HG02610 (cell line): Measurements from ENCODE around the gene ZSCAN26.
A peak's percentile ranks its signal among the peaks of the same experiment; 100 is the strongest.

Experiments used
- ATAC-seq: cut with Tn5 transposase; IDR thresholded peaks from one replicate; pipeline ENCODE4 v1.9.1; 2021; ENCODE audit warnings: mild to moderate bottlenecking, moderate library complexity; ENCODE audit not compliant: unreplicated experiment

Gene ZSCAN26

GRCh38 chr6:28266962-28267694 is at the start of gene ZSCAN26:
Gene ZSCAN26, plus strand, starts transcription at chr6:28267143. Its CDS starts 4,777 bp downstream, at chr6:28271920.
- peak; percentile 95 for ATAC-seq

- ATAC-seq, result no peak
Measured at GRCh38 chr6:28217890-28218289, 49.1 kb upstream of the ZSCAN26 start.

- ATAC-seq, result peak; percentile 62
Measured at GRCh38 chr6:28218312-28219248, 48.4 kb upstream of the ZSCAN26 start.

DNA sequence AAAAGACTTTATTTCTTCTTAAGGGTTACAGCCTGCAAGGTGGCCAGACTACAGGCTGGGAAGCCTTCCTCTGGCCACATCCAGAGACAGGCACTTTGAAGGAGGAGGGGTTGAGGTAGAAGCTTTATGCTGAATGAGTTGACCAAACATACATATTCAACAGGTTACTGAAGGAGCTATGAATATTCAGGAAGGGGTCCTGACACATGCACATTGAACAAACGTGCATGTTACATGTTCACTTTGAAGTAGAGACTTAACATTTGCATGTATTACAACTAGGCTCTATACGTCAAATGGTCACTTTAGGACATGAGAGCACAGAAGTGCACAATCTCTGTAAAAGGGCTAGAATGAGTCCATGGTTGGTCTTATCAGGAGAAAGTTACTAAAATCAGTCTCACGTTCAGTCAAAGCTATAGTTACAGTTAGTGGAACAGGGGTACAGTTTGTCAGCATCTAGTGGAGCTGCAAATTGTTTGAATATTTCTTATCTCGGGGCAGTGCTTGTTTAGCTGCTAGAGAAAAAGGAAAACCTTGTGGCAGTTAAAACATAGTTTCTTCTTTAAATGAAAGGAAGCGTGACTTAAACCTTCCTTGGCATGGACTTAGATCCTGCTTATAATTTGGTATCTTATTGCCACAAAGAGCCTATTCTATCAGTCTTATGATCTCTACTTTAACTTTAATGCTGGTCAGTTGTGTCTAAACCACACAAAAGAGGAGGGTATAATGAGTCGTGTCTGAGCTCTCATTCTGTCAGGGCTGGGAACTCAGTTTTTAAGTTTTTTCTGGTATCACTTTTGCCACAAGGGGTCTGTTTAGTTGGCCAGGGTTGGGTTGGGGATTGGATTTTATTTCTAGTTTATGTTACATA is 46.4 kb upstream of the ZSCAN26 start:
- no peak for ATAC-seq

DNA sequence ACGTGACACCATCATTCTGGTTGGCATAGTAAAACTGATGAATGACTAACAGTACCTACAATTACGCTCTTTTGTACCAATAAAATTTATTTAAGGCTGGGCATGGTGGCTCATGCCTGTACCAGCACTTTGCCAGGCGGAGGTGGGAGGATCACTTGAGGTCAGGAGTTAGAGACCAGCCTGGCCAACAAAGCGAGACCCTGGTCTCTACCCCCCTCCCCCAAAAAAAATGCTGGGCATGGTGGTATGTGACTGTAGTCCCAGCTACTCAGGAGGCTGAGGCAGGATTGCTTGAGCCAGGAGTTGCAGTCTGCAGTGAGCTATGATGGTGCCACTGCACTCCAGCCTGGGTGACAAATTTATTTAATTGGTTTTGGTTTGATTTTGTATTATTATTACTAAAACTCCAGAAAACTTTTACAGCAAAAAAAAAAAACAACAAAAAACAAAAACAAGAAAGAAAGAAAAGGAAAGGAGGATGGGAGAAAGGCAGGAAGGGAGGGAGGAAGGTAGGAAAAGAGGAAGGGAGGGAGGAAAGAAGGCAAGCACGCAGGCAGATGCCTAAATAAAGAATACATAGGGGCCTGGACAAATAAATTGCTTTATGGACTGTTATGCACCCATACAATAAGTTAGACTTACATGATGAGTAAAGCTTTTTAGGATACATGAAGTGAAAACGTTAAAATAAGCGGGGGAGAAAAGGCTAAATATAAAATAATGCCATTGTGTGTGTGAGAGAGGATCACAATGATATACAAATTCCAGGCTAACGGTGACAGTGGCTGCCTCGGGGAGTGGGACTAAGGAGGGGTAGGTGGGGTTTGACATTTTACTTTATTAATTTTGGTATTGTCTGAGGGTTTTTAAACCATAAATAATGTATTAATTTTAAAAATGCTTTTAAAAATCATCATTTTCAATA is 42.5 kb upstream of the ZSCAN26 start:
- no peak for ATAC-seq

DNA sequence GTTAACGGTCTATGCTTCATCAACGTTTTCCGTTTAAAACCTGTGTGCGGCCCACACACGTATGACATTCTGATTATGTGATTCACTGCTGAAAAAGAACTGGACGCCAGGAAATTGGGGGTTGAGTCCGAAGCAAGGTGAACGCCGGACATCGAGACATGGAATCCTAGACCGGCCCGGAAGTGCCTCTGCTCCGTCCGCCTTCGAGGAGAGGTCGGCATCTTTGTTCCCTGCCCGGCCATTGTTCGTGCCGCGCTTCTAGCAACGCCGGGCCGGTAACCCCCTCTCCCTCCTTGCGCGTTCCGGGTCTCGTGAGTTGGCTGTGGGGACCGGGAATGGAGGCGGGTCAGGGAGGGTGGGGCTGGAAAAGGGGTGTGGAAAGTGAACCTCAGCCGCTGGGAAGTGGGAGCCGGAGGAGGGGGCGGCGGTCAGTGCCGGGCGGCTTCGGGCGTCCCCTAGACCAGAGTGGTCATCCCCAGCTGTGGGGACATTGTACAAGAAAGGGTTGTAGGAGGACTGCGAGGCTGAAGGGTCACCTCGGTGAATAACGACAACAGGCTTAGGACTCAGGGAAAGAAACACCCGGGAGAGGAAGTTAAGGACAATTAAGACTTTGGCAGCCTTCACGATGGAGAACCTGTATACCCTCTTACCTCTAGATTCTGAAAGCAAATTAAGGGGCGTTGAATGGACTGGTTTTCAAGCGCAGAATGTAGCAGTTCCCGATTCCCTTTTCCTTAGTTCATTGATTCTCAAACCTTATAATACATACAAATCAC is 41.7 kb upstream of the ZSCAN26 start, which contains the start of gene ZSCAN9:
ZSCAN9 (plus strand) TSS at position 220 of the 779 bp plus-strand sequence. CDS start 1,810 bp downstream, outside the sequence.
- ATAC-seq, result peak; percentile 85

- ATAC-seq, result no peak
Measured at GRCh38 chr6:28226460-28226859, 40.5 kb upstream of the ZSCAN26 start.

DNA sequence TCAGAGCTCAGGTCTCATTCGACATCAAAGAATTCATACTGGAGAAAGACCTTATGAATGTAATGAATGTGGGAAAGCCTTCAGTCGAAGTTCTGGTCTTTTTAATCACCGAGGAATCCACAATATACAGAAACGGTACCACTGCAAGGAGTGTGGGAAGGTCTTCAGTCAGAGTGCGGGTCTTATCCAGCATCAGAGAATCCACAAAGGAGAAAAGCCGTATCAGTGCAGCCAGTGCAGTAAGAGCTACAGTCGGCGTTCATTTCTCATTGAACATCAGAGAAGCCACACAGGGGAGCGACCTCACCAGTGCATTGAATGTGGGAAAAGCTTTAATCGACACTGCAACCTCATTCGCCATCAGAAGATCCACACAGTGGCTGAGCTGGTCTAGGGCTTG is 34.2 kb upstream of the ZSCAN26 start:
- ATAC-seq, result no peak

DNA sequence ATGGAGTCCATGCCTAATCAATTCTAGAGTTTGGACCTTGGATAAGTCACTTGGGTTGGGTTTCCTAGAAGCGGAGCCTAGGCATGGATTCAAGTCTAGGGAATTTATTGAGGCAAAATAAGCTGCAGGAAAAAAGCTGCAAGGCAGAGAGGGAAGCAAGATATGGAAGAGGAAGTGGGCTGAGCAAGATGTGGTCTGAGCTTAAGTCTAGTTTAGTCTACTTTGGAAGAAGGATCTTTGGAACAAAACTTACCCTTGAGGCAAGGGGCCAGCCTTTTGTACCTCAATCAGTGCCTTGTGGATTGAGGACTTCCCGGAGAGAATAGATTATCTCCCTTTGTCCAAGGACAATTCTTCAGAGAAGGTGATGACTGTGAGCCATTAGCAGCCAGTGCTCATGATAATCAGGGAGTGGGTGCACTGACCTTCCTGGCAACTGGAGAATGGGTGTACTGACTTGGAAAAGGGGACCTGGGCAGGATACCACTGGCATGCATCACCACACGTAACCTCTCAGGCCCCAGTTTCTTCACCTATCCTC is 31.0 kb upstream of the ZSCAN26 start:
- no peak for ATAC-seq

DNA sequence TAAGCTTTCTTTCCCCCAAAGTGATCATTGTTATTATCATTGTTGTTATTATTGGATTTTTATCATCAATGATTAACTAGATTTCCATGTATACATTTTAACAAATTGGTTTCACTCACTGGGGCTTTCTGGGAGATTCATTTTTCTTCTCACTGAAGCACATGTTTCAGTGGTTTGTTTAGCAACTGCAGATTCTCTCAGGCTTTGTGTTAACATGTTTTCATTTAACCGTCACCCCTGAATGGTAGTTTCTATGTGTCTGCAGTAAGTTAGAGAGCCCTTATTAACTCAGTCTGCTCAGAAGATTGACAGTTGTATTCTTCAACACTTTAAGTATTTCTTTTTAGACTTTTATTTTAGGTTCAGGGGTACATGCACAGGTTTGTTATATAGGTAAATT is 27.3 kb upstream of the ZSCAN26 start:
- ATAC-seq, result no peak

DNA sequence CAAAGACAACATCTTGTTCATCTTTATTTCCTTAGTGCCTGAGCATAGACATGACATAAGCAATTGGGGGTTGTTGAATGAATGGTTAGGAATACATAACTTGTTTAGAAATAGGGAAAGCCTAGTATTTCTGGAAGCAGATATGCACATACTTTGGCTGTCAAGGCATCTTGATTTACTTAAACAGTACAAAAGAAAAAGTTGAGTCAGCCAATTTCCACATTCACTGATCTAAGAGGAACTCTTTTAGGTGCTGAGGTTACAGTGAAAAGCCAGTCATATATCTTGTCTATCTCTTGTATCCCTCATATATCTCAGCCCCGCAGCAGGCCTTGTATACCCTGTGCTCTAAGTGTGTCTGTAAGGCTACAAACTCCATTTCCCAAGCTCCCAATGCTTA is 26.5 kb upstream of the ZSCAN26 start:
- ATAC-seq, result no peak

- no peak for ATAC-seq
Measured at GRCh38 chr6:28243946-28244345, 23.0 kb upstream of the ZSCAN26 start.

GRCh38 chr6:28245206-28245941 is 21.6 kb upstream of the ZSCAN26 start:
- no peak for ATAC-seq

GRCh38 chr6:28248916-28249315 is 18.0 kb upstream of the ZSCAN26 start:
- no peak for ATAC-seq

GRCh38 chr6:28250747-28251146 is 16.2 kb upstream of the ZSCAN26 start:
- ATAC-seq, result no peak

- peak; percentile 37 for ATAC-seq
Measured at GRCh38 chr6:28251661-28252008, 15.3 kb upstream of the ZSCAN26 start.

DNA sequence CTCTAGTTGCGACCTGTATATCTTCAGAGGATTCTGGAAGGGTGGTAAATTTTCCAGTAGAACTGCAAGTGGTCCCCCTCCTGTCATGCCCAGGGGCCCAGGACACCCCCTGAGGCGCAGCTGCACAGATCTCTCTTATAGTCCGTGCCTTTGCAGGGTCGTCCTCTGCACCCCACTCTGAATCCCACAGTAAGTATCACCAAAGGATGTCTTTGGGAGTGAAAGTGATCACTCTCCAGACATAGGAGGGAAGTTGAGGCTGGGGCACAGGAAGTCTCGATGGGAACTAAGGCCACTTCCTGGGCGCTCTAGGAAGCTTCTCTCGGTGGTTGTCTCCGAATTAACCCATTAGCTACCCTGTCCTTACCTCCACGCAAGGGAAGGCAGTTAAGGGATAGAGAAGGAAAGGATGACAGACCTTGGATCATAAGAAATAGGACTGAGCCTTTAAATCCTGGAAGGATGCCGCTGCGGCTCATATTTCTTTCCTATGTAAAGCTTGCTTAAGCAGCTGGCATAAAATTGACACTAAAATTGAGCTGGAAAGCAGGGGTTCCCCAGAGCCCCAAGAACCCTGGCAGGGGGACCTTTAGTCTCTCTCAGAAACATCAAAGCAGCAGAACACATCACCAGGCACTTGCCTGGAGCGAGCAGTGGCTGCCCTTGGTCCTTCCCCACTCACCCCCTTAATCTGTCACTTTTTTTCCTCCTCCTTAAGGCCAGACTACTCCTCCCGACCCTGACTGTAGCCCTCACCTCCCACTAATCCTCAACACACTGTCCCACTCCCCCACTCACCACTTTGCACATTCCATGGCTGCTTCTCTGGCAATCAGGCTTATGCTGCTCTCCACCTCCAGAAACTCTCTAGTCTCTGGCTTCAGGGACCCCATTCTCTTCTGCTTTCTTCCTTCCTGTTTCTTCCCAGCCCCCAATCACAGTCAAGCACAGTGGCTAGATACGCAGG is 14.7 kb upstream of the ZSCAN26 start, which contains the start of gene ZKSCAN4:
ZKSCAN4 (minus strand) TSS at position 261 of the 967 bp plus-strand sequence. CDS start 289 bp downstream, outside the sequence.
- ATAC-seq, result peak; percentile 85
